Measurements from ENCODE around the gene VGLL4. TPM values are rescaled to one million over a fixed set of nuclear protein-coding genes. Genes with fewer than 3 reads are reported as not detected.

VGLL4 gene
- total RNA-seq, 2 experiments from 2014 or later: 34.2 to 35.5 TPM

GRCh38 chr3:11508346-11509172 lies 135.2 kb downstream of the VGLL4 start:
- no peak overlapping the region for H3K4me3 Mint-ChIP-seq
- H3K27ac Mint-ChIP-seq: no peak overlapping the region
- peaks cover 1% of the 10 kb centered on the region for H3K36me3 Mint-ChIP-seq (ENCODE audit: low read depth)
- ChIA-PET POLR2A (no interaction called here), CTCF (interaction anchor here (0.6 to 0.9 kb wide), 2 partner anchors 48 to 92 kb away, joined by 3 to 4 read pairs; no protein-coding TSS in a partner anchor)
- H3K27me3 Mint-ChIP-seq: no peaks in the 10 kb centered on the region
- peaks cover 3% of the 10 kb centered on the region for H3K4me1 Mint-ChIP-seq
- DNase-seq: no peak
- peaks cover 8% of the 10 kb centered on the region for H3K9me3 Mint-ChIP-seq

GRCh38 chr3:11507719-11508118 lies 136.0 kb downstream of the VGLL4 start:
- Mint-ChIP-seq H3K27ac (no peak overlapping the region), H3K4me3 (no peak overlapping the region), H3K4me1 (peaks cover 3% of the 10 kb centered on the region), H3K27me3 (no peaks in the 10 kb centered on the region), H3K9me3 (peaks cover 8% of the 10 kb centered on the region), H3K36me3 (ENCODE audit: low read depth) (peaks cover 1% of the 10 kb centered on the region)
- CTCF ChIA-PET: no interaction called here
- POLR2A ChIA-PET: no interaction called here
- DNase-seq: no peak

Other genes starting within 250 kb of the VGLL4 start
- 10 to 100 TPM; 25.8 to 26.6 TPM for gene TAMM41, start 203.0 kb upstream of the VGLL4 start, total RNA-seq

Data from activated CD4-positive, alpha-beta T cell treated with anti-CD3 and anti-CD28 coated beads, Interleukin-2, amount 10 ng/mL, durations not matched to agents 7 days and 5 days (primary cell).